GM18499 (cell line): ENCODE results near the gene TRIL.

Experiments used
- ATAC-seq: cut with Tn5 transposase; IDR thresholded peaks from one replicate; pipeline ENCODE4 v1.9.1; 2021; ENCODE audit warnings: moderate number of reproducible peaks; ENCODE audit not compliant: insufficient read depth, unreplicated experiment

TRIL gene

GRCh38 chr7:28984631-28985030 is 26.5 kb upstream of the TRIL start:
- ATAC-seq, result no peak

GRCh38 chr7:28984217-28984616 is 26.1 kb upstream of the TRIL start:
- ATAC-seq, result no peak

GRCh38 chr7:28983396-28984190 is 25.5 kb upstream of the TRIL start:
- ATAC-seq, result no peak

- no peak for ATAC-seq
Observed at GRCh38 chr7:28981161-28981465, 23.0 kb upstream of the TRIL start.

- no peak for ATAC-seq
Observed at GRCh38 chr7:28980451-28981160, 22.5 kb upstream of the TRIL start.

GRCh38 chr7:28979776-28980175 is 21.6 kb upstream of the TRIL start:
- no peak for ATAC-seq

GRCh38 chr7:28977881-28978280 is 19.8 kb upstream of the TRIL start:
- no peak for ATAC-seq

GRCh38 chr7:28976022-28976421 is 17.9 kb upstream of the TRIL start:
- ATAC-seq, result no peak

- ATAC-seq, result no peak
Observed at GRCh38 chr7:28973591-28973990, 15.5 kb upstream of the TRIL start.

GRCh38 chr7:28964056-28964455 is 5.9 kb upstream of the TRIL start:
- no peak for ATAC-seq

- ATAC-seq, result no peak
Observed at GRCh38 chr7:28961972-28962371, 3.8 kb upstream of the TRIL start.

- ATAC-seq, result no peak
Observed at GRCh38 chr7:28960071-28960840, 2.1 kb upstream of the TRIL start.

GRCh38 chr7:28958980-28959347 is 834 bp upstream of the TRIL start:
- ATAC-seq, result no peak

GRCh38 chr7:28957751-28958234 is 337 bp downstream of the TRIL start:
- ATAC-seq, result no peak

- no peak for ATAC-seq
Observed at GRCh38 chr7:28957064-28957750, 923 bp downstream of the TRIL start.

- no peak for ATAC-seq
Observed at GRCh38 chr7:28956608-28957063, 1.5 kb downstream of the TRIL start.

- ATAC-seq, result no peak
Observed at GRCh38 chr7:28955718-28956607, 2.2 kb downstream of the TRIL start.

- no peak for ATAC-seq
Observed at GRCh38 chr7:28955356-28955717, 2.8 kb downstream of the TRIL start.

- ATAC-seq, result no peak
Observed at GRCh38 chr7:28954946-28955345, 3.2 kb downstream of the TRIL start.

GRCh38 chr7:28954471-28954870 is 3.7 kb downstream of the TRIL start:
- ATAC-seq, result no peak
